OCI-LY3 (cell line): ENCODE data around the gene RC3H1.

ENCODE experiments used
- H2AFZ ChIP-seq: fragments of 200-600, 300-600 bp; shearing (Covaris generic); 2 replicates; pipeline ENCODE4 v1.6.0; 2014; ENCODE audit warnings: antibody characterized with exemption, low read depth, low read length
- H3K27ac ChIP-seq: fragments of 200-600, 300-600 bp; sonication (generic); 2 replicates; pipeline ENCODE4 v1.5.1; 2014; ENCODE audit warnings: mild to moderate bottlenecking, low read length, moderate library complexity, mixed read lengths
- H3K27me3 ChIP-seq: fragments of 200-600, 300-600 bp; sonication (generic); 2 replicates; pipeline ENCODE4 v1.6.1; 2014; ENCODE audit warnings: low read depth, low read length, mixed read lengths
- H3K36me3 ChIP-seq: fragments of 200-600, 300-600 bp; sonication (generic); replicated peaks from 2 replicates; pipeline ENCODE3; 2014; ENCODE audit warnings: low read depth, low read length, mixed read lengths
- H3K4me1 ChIP-seq: fragments of 300-600, 200-600 bp; sonication (generic); 2 replicates; pipeline ENCODE4 v1.6.1; 2014; ENCODE audit warnings: low read length, mixed read lengths
- H3K4me2 ChIP-seq: fragments of 200-600, 300-600 bp; sonication (generic); 2 replicates; pipeline ENCODE4 v1.6.1; 2014; ENCODE audit warnings: low read length, mixed read lengths
- H3K4me3 ChIP-seq: fragments of 300-600, 200-600 bp; sonication (generic); 2 replicates; pipeline ENCODE4 v1.5.1; 2014; ENCODE audit warnings: antibody characterized with exemption, mild to moderate bottlenecking, low read length, moderate library complexity
- H3K79me2 ChIP-seq: fragments of 300-600, 200-600 bp; shearing (Covaris generic); 2 replicates; pipeline ENCODE4 v1.6.1; 2014; ENCODE audit warnings: mild to moderate bottlenecking, low read length, mixed read lengths
- H3K9ac ChIP-seq: fragments of 300-600, 200-600 bp; shearing (Covaris generic); 2 replicates; pipeline ENCODE4 v1.6.0; 2014; ENCODE audit warnings: mild to moderate bottlenecking, low read length, moderate library complexity
- H3K9me3 ChIP-seq: fragments of 200-600, 300-600 bp; shearing (Covaris generic); 2 replicates; pipeline ENCODE4 v1.6.1; 2014; ENCODE audit warnings: low read length, mixed read lengths; ENCODE audit not compliant: insufficient read depth
- H4K20me1 ChIP-seq: fragments of 200-600, 300-600 bp; sonication (generic); 2 replicates; pipeline ENCODE4 v1.6.1; 2016; ENCODE audit warnings: low read length, mixed read lengths; ENCODE audit not compliant: insufficient read depth
- CTCF ChIP-seq: fragments of 200-600, 300-600 bp; sonication (generic); IDR thresholded peaks from 2 replicates; pipeline ENCODE4 v1.5.1; 2014; ENCODE audit warnings: antibody characterized with exemption, low read length, low read depth
- EZH2phosphoT487 ChIP-seq: fragments of 200-600 bp; shearing (Covaris generic); IDR thresholded peaks from 2 replicates; pipeline ENCODE4 v1.6.1; 2018; ENCODE audit warnings: antibody characterized with exemption, mixed run types, low read depth

RC3H1 gene

GRCh38 chr1:173915596-173915995 lies 106.6 kb downstream of the RC3H1 start:
- Histone ChIP-seq H3K27me3 (no peaks in the 10 kb centered on the region), H2AFZ (no peak overlapping the region), H3K27ac (no peak overlapping the region), H3K9me3 (no peaks in the 10 kb centered on the region), H3K9ac (no peak overlapping the region), H3K4me1 (peaks cover 8% of the 10 kb centered on the region), H3K4me3 (no peak overlapping the region), H3K36me3 (no peaks in the 10 kb centered on the region), H3K79me2 (no peaks in the 10 kb centered on the region), H3K4me2 (no peak overlapping the region), H4K20me1 (no peaks in the 10 kb centered on the region)
- TF ChIP-seq CTCF (no peak), EZH2phosphoT487 (no peak)

- H3K9ac ChIP-seq = no peak overlapping the region
- H3K27me3 ChIP-seq = no peaks in the 10 kb centered on the region
- TF ChIP-seq EZH2phosphoT487 = no peak
- TF ChIP-seq CTCF = peak; percentile 81
- no peak overlapping the region for H3K4me3 ChIP-seq
- H3K36me3 ChIP-seq = no peaks in the 10 kb centered on the region
- H3K4me2 ChIP-seq = no peak overlapping the region
- no peaks in the 10 kb centered on the region for H3K79me2 ChIP-seq
- no peaks in the 10 kb centered on the region for H4K20me1 ChIP-seq
- no peak overlapping the region for H3K27ac ChIP-seq
- H3K4me1 ChIP-seq = peaks cover 8% of the 10 kb centered on the region
- H3K9me3 ChIP-seq = no peaks in the 10 kb centered on the region
- peak overlapping the region; percentile 36; the same call in 1 of the 2 replicates for H2AFZ ChIP-seq
Observed at GRCh38 chr1:173914366-173914871, 107.7 kb downstream of the RC3H1 start.

- Histone ChIP-seq H4K20me1 (no peaks in the 10 kb centered on the region), H3K27ac (no peak overlapping the region), H3K4me2 (no peak overlapping the region), H2AFZ (no peak overlapping the region), H3K4me3 (no peak overlapping the region), H3K27me3 (no peaks in the 10 kb centered on the region), H3K36me3 (no peaks in the 10 kb centered on the region), H3K79me2 (no peaks in the 10 kb centered on the region), H3K4me1 (peaks cover 8% of the 10 kb centered on the region), H3K9me3 (no peaks in the 10 kb centered on the region), H3K9ac (no peak overlapping the region)
- TF ChIP-seq EZH2phosphoT487 = no peak
- TF ChIP-seq CTCF = no peak
Observed at GRCh38 chr1:173913111-173913510, 109.0 kb downstream of the RC3H1 start.

GRCh38 chr1:173903827-173904531 lies 118.2 kb downstream of the RC3H1 start:
- no peaks in the 10 kb centered on the region for H3K36me3 ChIP-seq
- no peak overlapping the region for H2AFZ ChIP-seq
- TF ChIP-seq CTCF = no peak
- TF ChIP-seq EZH2phosphoT487 = no peak
- no peaks in the 10 kb centered on the region for H3K27me3 ChIP-seq
- no peak overlapping the region for H3K4me2 ChIP-seq
- no peaks in the 10 kb centered on the region for H3K9me3 ChIP-seq
- H4K20me1 ChIP-seq = no peaks in the 10 kb centered on the region
- no peak overlapping the region for H3K9ac ChIP-seq
- H3K27ac ChIP-seq = no peak overlapping the region
- peaks cover 8% of the 10 kb centered on the region for H3K4me1 ChIP-seq
- no peaks in the 10 kb centered on the region for H3K79me2 ChIP-seq
- H3K4me3 ChIP-seq = no peak overlapping the region
